NCI-H2107 (cell line): Measurements from ENCODE around the gene FHOD3.

Experiments used
- DNase-seq: peaks from one replicate; lab custom pipeline; 2025; lab: John Stamatoyannopoulos, UW

The FHOD3 gene

DNA sequence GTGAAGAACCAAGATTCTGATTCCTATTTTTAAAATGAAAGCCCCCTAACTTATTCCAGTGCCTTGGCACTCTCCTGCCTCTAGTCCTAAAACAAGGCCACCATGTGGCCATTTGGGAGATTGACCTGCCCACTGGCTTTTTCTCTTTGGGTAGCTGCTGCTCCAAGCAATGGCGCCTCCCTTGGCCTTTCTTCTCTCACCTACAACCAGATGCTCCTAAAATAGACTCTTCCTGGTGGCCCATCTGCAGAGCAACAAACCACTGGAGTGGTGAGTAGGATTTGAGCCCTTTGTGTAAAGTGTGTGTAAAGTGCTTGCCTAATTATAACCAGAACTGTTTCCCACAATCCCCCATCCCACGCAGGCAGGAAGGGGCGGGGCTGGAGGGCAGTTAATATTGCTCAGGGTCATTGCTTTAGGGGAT is 114.2 kb downstream of the FHOD3 start:
- DNase-seq: no peak

- no peak for DNase-seq
These were observed 115.3 kb downstream of the FHOD3 start for GRCh38 chr18:36412778-36413177.

DNA sequence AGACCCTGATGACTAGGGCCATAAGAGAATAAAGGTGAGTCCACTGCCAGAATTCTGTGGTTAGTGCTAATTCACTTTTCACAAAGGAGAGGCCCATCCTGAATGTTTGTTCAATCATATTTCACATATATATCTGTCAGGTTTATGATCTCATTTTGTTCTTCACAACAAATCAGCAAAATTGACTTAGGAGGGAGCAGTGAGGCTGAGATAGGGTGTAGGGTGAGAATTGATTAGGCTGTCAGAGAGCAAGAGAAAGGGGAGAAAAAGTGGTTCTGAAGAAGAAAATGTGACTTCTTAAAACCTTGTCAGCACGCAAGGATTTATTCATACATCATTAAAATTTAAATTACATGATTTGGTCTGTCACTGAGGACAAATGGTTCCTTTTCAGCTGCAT is 117.7 kb downstream of the FHOD3 start:
- no peak for DNase-seq

GRCh38 chr18:36415625-36416024 is 118.1 kb downstream of the FHOD3 start:
- no peak for DNase-seq

- no peak for DNase-seq
These were observed 121.8 kb downstream of the FHOD3 start for GRCh38 chr18:36419188-36419899.

DNA sequence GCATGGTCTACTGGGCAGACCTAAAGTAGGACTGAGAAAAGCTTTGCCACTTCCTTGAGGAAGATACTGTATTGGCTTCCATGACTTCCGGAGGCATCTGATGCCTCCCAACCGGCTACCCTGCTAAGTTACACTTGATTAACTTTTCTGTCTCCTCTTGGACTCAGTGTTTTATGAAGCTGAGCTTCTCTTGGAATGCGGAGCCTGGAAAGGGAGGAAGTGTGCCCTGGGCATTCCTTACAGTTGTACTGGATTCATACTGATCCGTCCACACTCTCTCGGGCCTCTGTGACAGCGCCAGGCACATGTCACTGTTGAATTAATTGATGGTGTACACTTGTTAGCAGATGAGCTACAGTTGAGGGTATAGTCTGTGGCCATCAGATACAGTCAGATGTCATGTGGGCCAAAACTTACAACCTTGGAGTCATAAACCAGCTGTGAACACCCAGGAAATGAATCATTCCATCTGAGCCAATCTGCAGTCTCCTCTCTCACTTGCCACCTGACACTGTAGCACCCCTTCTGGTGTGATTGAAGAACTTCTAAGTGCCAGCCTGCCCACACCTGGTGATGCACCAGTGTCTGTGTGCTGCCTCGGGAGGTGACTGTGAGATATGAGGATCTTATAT is 122.5 kb downstream of the FHOD3 start:
- DNase-seq: no peak

DNA sequence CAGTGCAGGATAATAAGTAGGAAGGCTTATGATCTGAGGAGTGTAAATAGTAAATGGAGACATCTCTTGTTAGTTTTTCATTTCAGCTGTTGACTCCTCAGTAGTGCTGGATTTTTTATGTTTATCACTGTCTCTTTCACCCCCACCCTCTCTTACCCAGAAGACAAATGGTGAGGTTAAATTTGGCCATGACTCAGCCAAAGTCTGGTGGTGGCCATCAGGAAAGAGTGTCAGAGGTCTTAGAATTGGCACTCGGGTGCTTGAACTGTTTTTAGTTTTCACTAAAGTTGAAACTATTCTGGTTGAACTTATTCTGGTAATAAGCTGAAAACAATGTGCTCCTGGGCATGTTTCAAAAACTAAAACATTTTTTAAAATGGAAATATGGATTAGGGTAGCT is 123.3 kb downstream of the FHOD3 start:
- DNase-seq: no peak

GRCh38 chr18:36424741-36425142 is 127.2 kb downstream of the FHOD3 start:
- no peak for DNase-seq

GRCh38 chr18:36427369-36427768 is 129.9 kb downstream of the FHOD3 start:
- DNase-seq: no peak

GRCh38 chr18:36427831-36428230 is 130.3 kb downstream of the FHOD3 start:
- no peak for DNase-seq

DNA sequence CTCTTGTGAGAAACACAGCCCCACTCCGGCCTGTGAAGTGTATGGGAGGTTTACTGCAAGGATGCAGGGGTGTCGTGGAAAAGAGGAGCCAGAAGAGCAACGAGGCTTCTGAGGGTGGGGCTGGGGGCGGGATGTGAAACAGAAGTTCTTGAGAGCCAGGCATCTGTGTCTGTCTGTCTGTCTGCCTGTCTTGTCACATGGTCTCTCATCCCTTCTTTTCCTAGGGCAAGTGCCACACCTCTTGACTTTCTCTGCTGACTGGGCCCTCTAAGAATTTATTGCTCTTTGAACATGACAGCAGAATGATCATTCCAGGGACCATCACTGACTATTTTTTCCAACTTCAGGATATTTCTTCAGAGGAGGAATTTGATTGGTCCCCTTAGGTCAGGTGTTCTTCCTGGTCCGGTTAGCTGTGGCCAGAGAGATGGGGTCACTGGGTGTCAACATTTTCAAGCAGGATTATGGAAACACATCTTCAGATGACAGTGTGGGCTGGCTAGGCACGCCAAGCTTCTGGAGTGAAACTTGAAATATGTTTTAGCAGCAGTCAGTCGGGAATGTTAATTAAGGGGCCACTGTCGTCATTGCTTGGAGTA is 131.0 kb downstream of the FHOD3 start:
- no peak for DNase-seq

GRCh38 chr18:36432880-36433555 is 135.5 kb downstream of the FHOD3 start:
- no peak for DNase-seq

GRCh38 chr18:36436387-36436786 is 138.9 kb downstream of the FHOD3 start:
- no peak for DNase-seq

- no peak for DNase-seq
These were observed 143.1 kb downstream of the FHOD3 start for GRCh38 chr18:36440614-36441013.

DNA sequence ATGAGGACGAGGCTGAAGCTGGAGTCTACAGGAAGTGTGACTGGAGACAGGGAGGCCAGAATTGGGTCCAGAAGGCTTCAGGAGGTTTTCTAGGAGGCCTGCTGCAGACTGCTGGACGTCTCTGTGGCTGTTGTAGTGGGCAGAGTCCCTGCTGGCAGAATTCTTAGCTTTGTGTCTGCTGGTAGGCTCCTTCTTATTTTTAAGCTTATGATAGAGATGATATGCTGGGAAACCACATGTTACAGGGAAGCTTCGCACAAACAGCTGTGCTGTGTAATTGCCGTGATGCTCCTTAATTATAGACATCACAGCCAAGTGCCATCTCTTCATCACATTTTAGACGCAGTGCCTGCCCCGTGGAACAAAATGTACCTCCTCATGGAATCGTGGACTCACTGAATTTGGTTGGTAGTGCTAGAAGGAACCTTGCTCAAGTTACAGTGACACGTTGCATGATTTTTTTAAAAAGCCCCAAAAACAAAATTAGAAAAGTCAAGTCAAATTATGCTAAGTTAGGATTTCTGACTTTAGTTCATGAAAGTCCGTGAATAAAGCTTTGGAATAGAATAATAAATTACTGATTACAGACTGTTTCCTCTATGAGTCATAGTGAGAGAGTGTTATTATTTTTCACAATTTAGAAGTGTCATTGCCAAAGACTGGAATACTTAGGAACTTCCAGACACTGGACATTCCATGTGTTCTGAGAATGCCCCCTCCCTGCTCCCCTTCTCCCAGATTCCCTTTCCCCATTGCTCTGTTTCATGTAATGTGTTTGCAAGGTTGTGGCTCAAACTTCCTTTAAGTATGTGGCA is 144.1 kb downstream of the FHOD3 start:
- DNase-seq: no peak

GRCh38 chr18:36442717-36443116 is 145.2 kb downstream of the FHOD3 start:
- no peak for DNase-seq

DNA sequence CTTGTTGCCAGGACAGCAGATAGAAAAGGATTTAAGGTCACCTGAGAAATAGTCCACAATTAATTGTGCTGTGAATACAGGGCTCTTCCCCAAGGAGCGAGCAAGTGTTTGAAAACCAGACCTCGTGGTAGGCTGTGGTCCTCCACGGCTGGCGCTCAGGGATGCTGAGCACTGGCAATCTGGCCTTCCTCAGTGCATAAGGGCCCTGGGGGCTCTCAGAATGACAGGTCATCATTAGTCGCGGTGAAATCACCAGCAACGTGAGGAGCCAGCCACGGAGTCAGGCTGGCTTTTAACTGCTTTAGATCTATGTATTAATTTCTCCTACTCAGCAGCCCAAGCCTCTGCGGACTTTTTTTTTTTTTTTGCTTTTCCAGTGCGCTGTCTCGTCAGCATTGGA is 148.5 kb downstream of the FHOD3 start:
- DNase-seq: no peak

- no peak for DNase-seq
These were observed 151.1 kb downstream of the FHOD3 start for GRCh38 chr18:36448384-36449290.

- DNase-seq: no peak
These were observed 151.9 kb downstream of the FHOD3 start for GRCh38 chr18:36449451-36449850.

GRCh38 chr18:36450264-36450663 is 152.8 kb downstream of the FHOD3 start:
- DNase-seq: no peak
